T-cell (primary cell): Measurements from ENCODE around the gene ZNF236. TPM values are rescaled to one million over a fixed set of nuclear protein-coding genes. Genes with fewer than 3 reads are reported as not detected.

Experiments
- ATAC-seq, 4 experiments: fragments of 200-7000 bp in 3 of 4; fragments of 150-1000 bp in 1 of 4; cut with Tn5 transposase; replicated peaks in 1 of 4; 1 replicate in 3 of 4; 2 replicates in 1 of 4; pipeline ENCODE4 v1.10.0; 2021; ENCODE audit warnings: moderate library complexity in 3 of 4, mild to moderate bottlenecking in 2 of 4, moderate number of reproducible peaks in 1 of 4
- CTCF ChIA-PET, 2 donors: fragments of 300-600 bp; sonication (Branson Sonifier 250); formaldehyde crosslinking; loops; one replicate each; lab custom pipeline; 2022; ENCODE audit warnings: antibody characterized with exemption in 2 of 2; lab: Charles Lee
- POLR2A ChIA-PET, 2 donors: fragments of 300-600 bp; sonication (Branson Sonifier 250); formaldehyde crosslinking; loops; one replicate each; lab custom pipeline; 2022; ENCODE audit warnings: antibody characterized with exemption in 2 of 2; lab: Charles Lee
- DNase-seq, 35 experiments: peaks; one replicate each; pipeline versions ENCODE4 v3.0.0 to v3.0.0-alpha.2; 2013 to 2023
- H3K27ac ChIP-seq: one replicate; pipeline ENCODE4 v1.5.1; 2013; ENCODE audit warnings: low read length
- H3K27me3 ChIP-seq, 2 experiments: replicated peaks in 1 of 2; 1 replicate in 1 of 2; 2 replicates in 1 of 2; pipeline versions ENCODE4 v1.6.1 to v1.7.0; 2013; ENCODE audit warnings: low read length in 1 of 2, mixed read lengths in 1 of 2; ENCODE audit not compliant: control insufficient read depth in 2 of 2, insufficient read depth in 2 of 2; ENCODE audit errors: extremely low read depth in 1 of 2
- H3K36me3 ChIP-seq, 2 donors: 1 replicate in 1 of 2; 2 replicates in 1 of 2; pipeline versions ENCODE4 v1.6.1 to v1.7.0; 2013; ENCODE audit warnings: low read length in 1 of 2; ENCODE audit not compliant: control insufficient read depth in 2 of 2, insufficient read depth in 1 of 2; ENCODE audit errors: extremely low read depth in 1 of 2
- H3K4me1 ChIP-seq, 2 experiments: 1 replicate in 1 of 2; 2 replicates in 1 of 2; pipeline versions ENCODE4 v1.6.1 to v1.7.0; 2013; ENCODE audit warnings: low read length in 2 of 2, mixed read lengths in 1 of 2; ENCODE audit not compliant: insufficient read depth in 2 of 2, control insufficient read depth in 1 of 2; ENCODE audit errors: extremely low read depth in 1 of 2
- H3K4me3 ChIP-seq, 2 donors: 1 replicate in 1 of 2; 2 replicates in 1 of 2; pipeline versions ENCODE4 v1.5.1 to v1.7.0; 2013; ENCODE audit warnings: mild to moderate bottlenecking in 2 of 2, low read length in 1 of 2, moderate library complexity in 1 of 2; ENCODE audit not compliant: control insufficient read depth in 1 of 2; ENCODE audit errors: extremely low read depth in 1 of 2
- H3K9me3 ChIP-seq: 2 replicates; pipeline ENCODE4 v1.7.0; 2013
- H3K27ac Mint-ChIP-seq, 2 donors: one replicate each; pipeline ENCODE4 v1.8.0; 2020 to 2021; ENCODE audit warnings: mild to moderate bottlenecking in 2 of 2, mixed read lengths in 2 of 2
- H3K27me3 Mint-ChIP-seq, 2 donors: one replicate each; pipeline ENCODE4 v1.8.0; 2021 to 2022; ENCODE audit warnings: mixed read lengths in 2 of 2
- H3K36me3 Mint-ChIP-seq: one replicate; pipeline ENCODE4 v1.8.0; 2021; ENCODE audit warnings: mixed read lengths
- H3K4me1 Mint-ChIP-seq, 3 donors: one replicate each; pipeline ENCODE4 v1.8.0; 2020 to 2022; ENCODE audit warnings: mixed read lengths in 3 of 3, mild to moderate bottlenecking in 1 of 3
- H3K4me3 Mint-ChIP-seq, 3 donors: one replicate each; pipeline ENCODE4 v1.8.0; 2020 to 2022; ENCODE audit warnings: mild to moderate bottlenecking in 3 of 3, mixed read lengths in 3 of 3, moderate library complexity in 3 of 3
- H3K9me3 Mint-ChIP-seq, 3 donors: one replicate each; pipeline ENCODE4 v1.8.0; 2020 to 2022; ENCODE audit warnings: mixed read lengths in 3 of 3
- WGBS: methylation state at CpG from one replicate; pipeline ENCODE4 v1.1.5; 2013; ENCODE audit warnings: missing lambda C conversion rate; ENCODE audit not compliant: insufficient coverage; 5-methylcytosine and 5-hydroxymethylcytosine counted together
- total RNA-seq, 35 experiments: library from RNA in 6 of 35; stranded (reverse) in 6 of 35; fragments of 120-200 nt in 1 of 35; gene quantifications; one replicate each; pipeline versions ENCODE4 v1.2.1 to v1.2.4 and lab custom pipeline; 2013 to 2026

ZNF236 gene
- total RNA-seq, 5 donors from 2014 or later (not counting 1 experiment from before 2014, with no cell fraction given): 24.6 to 33.3 (median 28.4) TPM

DNA sequence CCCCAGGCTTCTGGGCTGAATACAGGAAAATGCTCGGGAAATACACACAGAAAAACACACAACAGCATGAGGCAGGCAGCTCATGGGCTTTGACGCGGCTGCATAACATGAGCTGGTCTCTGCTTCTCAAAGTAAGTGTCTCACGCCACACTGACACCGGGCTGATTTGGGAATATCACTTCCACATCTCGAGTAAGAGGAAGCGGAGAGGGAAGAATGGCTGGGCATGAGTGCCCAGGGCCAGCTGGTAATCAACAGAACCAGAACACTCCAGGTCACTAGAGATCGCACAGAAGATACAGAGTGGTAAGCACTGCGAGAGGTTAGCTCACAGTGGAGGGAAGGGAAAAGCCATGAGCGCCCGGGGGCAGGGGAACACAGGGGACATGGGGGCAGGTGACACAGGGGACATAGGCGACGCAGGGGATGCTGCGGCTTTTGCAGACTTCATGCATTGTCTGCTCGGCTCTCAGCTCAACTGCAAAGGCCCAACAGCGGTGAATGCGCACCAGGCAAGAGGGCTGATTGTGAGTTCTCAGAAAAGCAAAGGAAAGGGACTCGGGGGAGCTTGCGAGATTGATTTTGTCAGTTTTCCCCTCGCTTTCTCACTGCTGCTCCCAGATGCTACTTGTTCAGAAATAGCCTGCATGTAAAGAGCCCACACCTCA, 168.8 kb downstream of the ZNF236 start:
- no peaks in the 10 kb centered on the region for H3K4me1 ChIP-seq
- Mint-ChIP-seq H3K4me1 (peaks cover 0 to 13% (median 0%) of the 10 kb centered on the region in 3 donors), H3K27ac (no peak overlapping the region), H3K4me3 (no peak overlapping the region), H3K27me3 (no peaks in the 10 kb centered on the region), H3K9me3 (no peaks in the 10 kb centered on the region), H3K36me3 (no peaks in the 10 kb centered on the region)
- H3K4me3 ChIP-seq: no peak overlapping the region
- POLR2A ChIA-PET: interaction anchor here in 1 of 2 donors (0.6 kb wide), 1 partner anchor 159 kb away, joined by 4 read pairs; no protein-coding TSS in a partner anchor
- DNase-seq: no peak
- no peak for ATAC-seq
- CTCF ChIA-PET: interaction anchor here in 1 of 2 donors (0.6 kb wide), 1 partner anchor 657 kb away, joined by 3 read pairs; no protein-coding TSS in a partner anchor
- H3K27ac ChIP-seq: no peak overlapping the region
- no peaks in the 10 kb centered on the region for H3K36me3 ChIP-seq
- 90% methylated on average over 12 of the region's 20 CpGs for WGBS
- H3K27me3 ChIP-seq: peaks cover 0 to 2% of the 10 kb centered on the region in 2 experiments
- no peaks in the 10 kb centered on the region for H3K9me3 ChIP-seq

DNA sequence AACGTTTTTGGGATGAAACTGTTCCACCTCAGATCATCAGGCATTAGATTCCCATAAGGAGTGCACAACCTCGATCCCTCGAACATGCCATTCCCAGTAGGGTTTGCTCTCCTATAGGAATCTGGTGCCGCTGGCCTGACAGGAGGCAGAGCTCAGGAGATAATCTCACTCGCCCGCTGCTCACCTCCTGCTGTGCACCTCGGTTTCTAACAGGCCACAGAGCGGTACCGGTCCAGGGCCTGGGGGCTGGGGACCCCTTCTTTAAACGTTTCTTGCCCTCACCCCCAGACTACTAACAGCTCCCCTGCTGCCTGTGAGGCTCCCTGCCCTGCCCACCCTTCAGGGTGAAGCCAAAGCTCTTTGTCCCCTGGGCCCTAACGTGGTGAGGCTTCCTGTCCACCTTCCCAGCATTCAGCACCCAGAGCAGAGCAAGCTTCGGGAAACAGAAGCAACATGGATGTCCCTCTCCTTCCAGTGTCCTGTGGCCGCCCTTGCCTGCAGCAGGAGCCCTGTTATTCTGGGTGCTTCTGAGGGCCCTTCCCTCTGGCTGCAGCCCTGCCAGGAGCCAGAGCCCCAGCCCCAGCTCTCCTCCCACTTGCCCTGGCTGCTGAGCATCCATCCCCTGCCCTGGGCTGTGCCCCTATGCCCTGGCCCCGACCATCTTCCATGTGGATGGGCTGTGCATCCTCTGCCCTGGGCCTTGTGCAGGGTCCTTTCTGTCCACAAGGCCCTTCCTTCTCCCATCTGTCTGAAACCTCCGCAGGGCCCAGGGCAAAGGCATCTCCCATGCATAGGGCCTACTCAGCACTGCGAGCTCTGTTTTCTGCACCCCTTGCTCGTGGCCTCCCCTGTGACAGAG, 170.1 kb downstream of the ZNF236 start:
- 86% methylated on average over 17 of the region's 17 CpGs for WGBS
- Histone ChIP-seq H3K4me3 (no peak overlapping the region), H3K36me3 (no peaks in the 10 kb centered on the region), H3K9me3 (no peaks in the 10 kb centered on the region), H3K4me1 (no peaks in the 10 kb centered on the region), H3K27ac (no peak overlapping the region), H3K27me3 (peaks cover 0 to 7% of the 10 kb centered on the region in 2 experiments)
- Mint-ChIP-seq H3K9me3 (no peaks in the 10 kb centered on the region), H3K36me3 (no peaks in the 10 kb centered on the region), H3K4me3 (no peak overlapping the region), H3K27me3 (no peaks in the 10 kb centered on the region), H3K27ac (no peak overlapping the region), H3K4me1 (peaks cover 0 to 13% (median 0%) of the 10 kb centered on the region in 3 donors)
- CTCF ChIA-PET: interaction anchor here (1.0 to 2.0 kb wide), 3 partner anchors 8 to 12 kb away, joined by 3 to 4 read pairs (median 3); no protein-coding TSS in a partner anchor
- DNase-seq (no peak), ATAC-seq (no peak)
- POLR2A ChIA-PET: no interaction called here

DNA sequence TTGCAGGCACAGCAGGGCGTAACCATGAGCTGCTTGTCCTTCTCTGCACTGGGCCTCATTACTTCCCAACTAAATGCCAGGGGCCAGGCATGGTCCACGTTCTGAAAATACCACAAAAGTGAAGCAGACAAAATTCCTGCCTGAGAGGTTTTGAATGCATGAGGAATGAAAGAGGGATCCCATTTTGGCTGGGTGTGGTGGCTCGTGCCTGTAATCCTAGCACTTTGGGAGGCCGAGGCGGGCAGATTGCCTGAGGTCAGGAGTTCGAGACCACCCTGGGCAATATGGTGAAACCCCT, 170.7 kb downstream of the ZNF236 start:
- Histone ChIP-seq H3K27me3 (peaks cover 0 to 7% of the 10 kb centered on the region in 2 experiments), H3K27ac (no peak overlapping the region), H3K4me3 (no peak overlapping the region), H3K4me1 (no peaks in the 10 kb centered on the region), H3K9me3 (no peaks in the 10 kb centered on the region), H3K36me3 (no peaks in the 10 kb centered on the region)
- no peaks in the 10 kb centered on the region for H3K9me3 Mint-ChIP-seq
- no peaks in the 10 kb centered on the region for H3K36me3 Mint-ChIP-seq
- DNase-seq: no peak
- no peak for ATAC-seq
- POLR2A ChIA-PET: no interaction called here
- WGBS: 96% methylated on average over 3 of the region's 6 CpGs
- no peak overlapping the region for H3K4me3 Mint-ChIP-seq
- H3K27me3 Mint-ChIP-seq: no peaks in the 10 kb centered on the region
- H3K27ac Mint-ChIP-seq: no peak overlapping the region
- CTCF ChIA-PET: interaction anchor here (1.2 to 2.0 kb wide), 2 partner anchors 9 to 11 kb away, joined by 3 to 4 read pairs; no protein-coding TSS in a partner anchor
- H3K4me1 Mint-ChIP-seq: peaks cover 0 to 13% (median 0%) of the 10 kb centered on the region in 3 donors

DNA sequence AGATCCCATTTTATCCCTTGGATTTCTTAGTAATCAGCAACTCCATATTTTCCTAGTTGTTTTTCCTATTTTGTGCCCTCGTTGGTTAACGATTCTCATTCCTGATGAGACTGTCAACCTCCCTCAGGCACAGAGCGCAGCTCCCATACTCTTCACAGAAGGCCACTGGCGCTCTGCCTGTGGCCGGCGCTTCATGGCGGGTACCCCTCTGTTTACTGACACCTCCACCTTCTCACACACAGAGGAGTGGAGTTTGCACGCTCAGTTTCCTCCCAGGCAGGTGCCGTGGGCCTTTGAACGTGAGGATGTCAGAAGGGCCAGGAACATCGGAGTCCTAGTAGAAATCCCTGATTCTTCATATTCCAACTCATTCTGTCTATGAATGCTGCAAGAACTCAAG, 171.2 kb downstream of the ZNF236 start:
- H3K36me3 Mint-ChIP-seq: no peaks in the 10 kb centered on the region
- no peaks in the 10 kb centered on the region for H3K27me3 Mint-ChIP-seq
- Histone ChIP-seq H3K4me1 (no peaks in the 10 kb centered on the region), H3K4me3 (no peak overlapping the region), H3K27ac (no peak overlapping the region), H3K36me3 (no peaks in the 10 kb centered on the region), H3K27me3 (peaks cover 0 to 7% of the 10 kb centered on the region in 2 experiments), H3K9me3 (no peaks in the 10 kb centered on the region)
- 90% methylated on average over 10 of the region's 11 CpGs for WGBS
- no peak overlapping the region for H3K27ac Mint-ChIP-seq
- ChIA-PET POLR2A (no interaction called here), CTCF (interaction anchor here (1.2 to 2.0 kb wide), 2 partner anchors 10 kb away, joined by 3 to 4 read pairs; no protein-coding TSS in a partner anchor)
- ATAC-seq: no peak
- H3K4me3 Mint-ChIP-seq: no peak overlapping the region
- DNase-seq: no peak
- peaks cover 0 to 13% (median 0%) of the 10 kb centered on the region in 3 donors for H3K4me1 Mint-ChIP-seq
- H3K9me3 Mint-ChIP-seq: no peaks in the 10 kb centered on the region

DNA sequence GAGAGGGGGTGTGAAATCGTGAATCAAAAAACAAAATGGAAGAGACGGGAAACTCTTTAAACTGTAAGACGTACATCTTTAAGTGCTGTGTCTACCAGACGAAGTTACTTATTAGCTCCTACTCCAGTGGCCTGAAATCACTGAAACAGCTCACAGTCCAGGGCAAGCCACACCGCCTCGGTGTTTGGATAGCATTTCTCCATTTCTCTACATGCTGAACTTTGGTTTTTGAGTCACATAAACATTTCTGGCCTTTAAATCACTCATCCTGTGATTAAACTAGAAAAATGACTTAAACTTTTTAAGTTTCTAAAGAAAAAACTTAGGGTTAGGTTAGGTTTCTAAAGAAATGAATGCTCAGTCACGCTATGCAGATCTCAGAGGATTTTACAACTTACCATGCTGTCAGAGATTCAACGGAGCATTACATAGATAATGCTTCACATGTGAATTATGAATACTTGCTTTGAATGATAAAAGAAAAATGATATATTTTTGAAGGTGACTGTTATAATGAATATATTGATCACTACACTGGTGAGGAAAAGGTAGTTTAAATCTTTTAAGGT, 171.8 kb downstream of the ZNF236 start:
- Mint-ChIP-seq H3K4me3 (no peak overlapping the region), H3K27me3 (no peaks in the 10 kb centered on the region), H3K4me1 (peaks cover 0 to 13% (median 0%) of the 10 kb centered on the region in 3 donors), H3K36me3 (no peaks in the 10 kb centered on the region), H3K9me3 (no peaks in the 10 kb centered on the region), H3K27ac (no peak overlapping the region)
- no peak overlapping the region for H3K27ac ChIP-seq
- no peaks in the 10 kb centered on the region for H3K9me3 ChIP-seq
- WGBS: no CpG with 5 or more reads among the region's 8 CpGs
- ChIA-PET POLR2A (no interaction called here), CTCF (interaction anchor here in 1 of 2 donors (2.0 kb wide), 1 partner anchor 11 kb away, joined by 4 read pairs; no protein-coding TSS in a partner anchor)
- peaks cover 0 to 5% of the 10 kb centered on the region in 2 experiments for H3K27me3 ChIP-seq
- no peaks in the 10 kb centered on the region for H3K36me3 ChIP-seq
- ATAC-seq (no peak), DNase-seq (no peak)
- no peak overlapping the region for H3K4me3 ChIP-seq
- H3K4me1 ChIP-seq: no peaks in the 10 kb centered on the region

DNA sequence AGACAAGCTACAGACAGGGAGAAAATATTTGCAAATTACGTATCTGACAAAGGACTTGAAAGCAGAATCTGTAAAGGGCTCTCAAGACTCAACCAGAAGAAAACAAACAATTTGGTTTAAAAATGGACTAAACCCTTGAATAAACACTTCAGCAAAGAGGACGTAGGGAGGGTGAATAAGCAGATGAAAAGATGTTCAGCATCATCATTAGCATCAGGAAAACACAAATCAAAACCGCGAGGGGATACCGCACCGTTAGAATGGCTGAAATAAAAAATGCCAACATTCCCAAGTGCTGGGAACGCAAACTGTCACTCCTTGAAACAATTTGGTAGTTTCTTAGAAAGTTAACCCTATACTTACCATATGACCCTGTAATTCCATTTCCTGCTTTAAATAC, 173.5 kb downstream of the ZNF236 start:
- WGBS: no CpG with 5 or more reads among the region's 7 CpGs
- no peaks in the 10 kb centered on the region for H3K9me3 ChIP-seq
- Mint-ChIP-seq H3K4me1 (peaks cover 7 to 10% (median 8%) of the 10 kb centered on the region in 3 donors), H3K9me3 (no peaks in the 10 kb centered on the region), H3K36me3 (no peaks in the 10 kb centered on the region), H3K27me3 (no peaks in the 10 kb centered on the region), H3K27ac (no peak overlapping the region), H3K4me3 (no peak overlapping the region)
- peaks cover 0 to 4% of the 10 kb centered on the region in 2 experiments for H3K4me1 ChIP-seq
- H3K36me3 ChIP-seq: no peaks in the 10 kb centered on the region
- ATAC-seq: no peak
- H3K27ac ChIP-seq: no peak overlapping the region
- ChIA-PET POLR2A (interaction anchor here in 1 of 2 donors (0.7 kb wide), 1 partner anchor 1982 kb away, joined by 3 read pairs; no protein-coding TSS in a partner anchor), CTCF (interaction anchor here in 1 of 2 donors (1.9 kb wide), 1 partner anchor 13 kb away, joined by 8 read pairs; no protein-coding TSS in a partner anchor)
- no peak for DNase-seq
- H3K4me3 ChIP-seq: no peak overlapping the region
- H3K27me3 ChIP-seq: peaks cover 0 to 5% of the 10 kb centered on the region in 2 experiments
